PC-9 (cell line): ENCODE measurements around the gene CNTFR. TPM values are rescaled to one million over a fixed set of nuclear protein-coding genes. Genes with fewer than 3 reads are reported as not detected.
A peak's percentile ranks its signal among the peaks of the same experiment; 100 is the strongest.

Experiments
- BruUV-seq: library from RNA; stranded (reverse); fragments of 400-500 nt; replicated peaks from 2 replicates; lab custom pipeline; 2021; lab: Mats Ljungman, UMichigan
- CTCF ChIA-PET: fragments of 300-600 bp; sonication (Branson Sonifier 250); formaldehyde crosslinking; loops from one replicate; lab custom pipeline; 2022; ENCODE audit warnings: antibody characterized with exemption; lab: Charles Lee
- POLR2A ChIA-PET: fragments of 300-600 bp; sonication (Branson Sonifier 250); formaldehyde crosslinking; loops from one replicate; lab custom pipeline; 2022; ENCODE audit warnings: antibody characterized with exemption; ENCODE audit not compliant: unreplicated experiment; lab: Charles Lee
- DNase-seq, 2 experiments: peaks; one replicate each; pipeline versions ENCODE4 v3.0.0 to v3.0.0-alpha.2; 2015 to 2022; ENCODE audit warnings: mixed read lengths in 1 of 2
- H2AFZ ChIP-seq: fragments of 200-600 bp; sonication (generic); 2 replicates; pipeline ENCODE4 v1.8.1; 2017; ENCODE audit warnings: antibody characterized with exemption
- H3F3A ChIP-seq: fragments of 200-600 bp; sonication (generic); 2 replicates; pipeline ENCODE4 v1.8.1; 2017; ENCODE audit warnings: antibody characterized with exemption, mild to moderate bottlenecking, low read depth; ENCODE audit not compliant: insufficient read depth
- H3K27ac ChIP-seq: fragments of 200-600 bp; sonication (generic); 2 replicates; pipeline ENCODE4 v1.6.1; 2016; ENCODE audit warnings: mixed run types
- H3K27me3 ChIP-seq: fragments of 200-600 bp; sonication (generic); 2 replicates; pipeline ENCODE4 v1.6.1; 2016; ENCODE audit warnings: low read depth, mixed run types; ENCODE audit not compliant: insufficient read depth
- H3K36me3 ChIP-seq: fragments of 200-600 bp; sonication (generic); 2 replicates; pipeline ENCODE4 v1.6.1; 2016; ENCODE audit warnings: low read depth, mixed run types
- H3K4me1 ChIP-seq: fragments of 200-600 bp; sonication (generic); replicated peaks from 2 replicates; pipeline ENCODE4 v1.6.1; 2016; ENCODE audit warnings: mixed run types; ENCODE audit not compliant: insufficient read depth
- H3K4me2 ChIP-seq: fragments of 200-600 bp; sonication (generic); 2 replicates; pipeline ENCODE4 v1.6.1; 2017; ENCODE audit warnings: mixed run types
- H3K4me3 ChIP-seq: fragments of 200-600 bp; sonication (generic); 2 replicates; pipeline ENCODE4 v1.6.1; 2016; ENCODE audit warnings: mixed run types
- H3K79me2 ChIP-seq: fragments of 200-600 bp; sonication (generic); 2 replicates; pipeline ENCODE4 v1.6.1; 2017; ENCODE audit warnings: low read depth, mixed run types
- H3K9me2 ChIP-seq: fragments of 200-600 bp; sonication (generic); 2 replicates; pipeline ENCODE4 v1.8.1; 2017; ENCODE audit warnings: mild to moderate bottlenecking; ENCODE audit not compliant: insufficient read depth
- H3K9me3 ChIP-seq: fragments of 200-600 bp; sonication (generic); 2 replicates; pipeline ENCODE4 v1.8.1; 2016; ENCODE audit warnings: low read depth; ENCODE audit not compliant: insufficient read depth
- H4K20me1 ChIP-seq: fragments of 200-600 bp; sonication (generic); 2 replicates; pipeline ENCODE4 v1.8.1; 2017; ENCODE audit not compliant: insufficient read depth
- EZH2 ChIP-seq: fragments of 200-600 bp; sonication (generic); IDR thresholded peaks from 2 replicates; pipeline ENCODE4 v1.8.0; 2017; ENCODE audit warnings: antibody characterized with exemption, low read depth
- intact Hi-C: fragments of 100-400 bp; cut with micrococcal nuclease; formaldehyde crosslinking; loops from one replicate; pipeline ENCODE4 v1.10.0; 2022; ENCODE audit not compliant: unreplicated experiment
- total RNA-seq: library from RNA; stranded (reverse); gene quantifications from 2 replicates; pipeline ENCODE4 v1.2.3, GENCODE V29; 2021
- TF ChIP-seq, protein P1 (sequence below): fragments of 200-600 bp; sonication (generic); conservative IDR thresholded peaks from 2 replicates; pipeline ENCODE4 v1.6.1; 2017; ENCODE audit warnings: mixed run types, antibody characterized with exemption, mild to moderate bottlenecking, moderate library complexity

The CNTFR gene
- total RNA-seq, 1 experiment from 2014 or later: not detected

- Histone ChIP-seq H3K4me3 (peak within 1 kb of the TSS; percentile 82), H2AFZ (peak within 1 kb of the TSS; percentile 89), H3K9me3 (no peaks in the 10 kb centered on the region), H3K27ac (no peak within 1 kb of the TSS), H4K20me1 (no peaks in the 10 kb centered on the region), H3K4me1 (peaks cover 14% of the 10 kb centered on the region), H3K36me3 (no peaks in the 10 kb centered on the region), H3K4me2 (peak within 1 kb of the TSS; percentile 90), H3F3A (peaks cover 10% of the 10 kb centered on the region; the same call in 1 of the 2 replicates), H3K27me3 (no peaks in the 10 kb centered on the region), H3K9me2 (no peaks in the 10 kb centered on the region), H3K79me2 (peaks cover 18% of the 10 kb centered on the region)
- POLR2A ChIA-PET: interaction anchor here (0.5 to 0.7 kb wide), 3 partner anchors 29 to 206 kb away, joined by 3 to 4 read pairs (median 4); no protein-coding TSS in a partner anchor
- no TSS peak for BruUV-seq
- TF ChIP-seq, protein P1, sequence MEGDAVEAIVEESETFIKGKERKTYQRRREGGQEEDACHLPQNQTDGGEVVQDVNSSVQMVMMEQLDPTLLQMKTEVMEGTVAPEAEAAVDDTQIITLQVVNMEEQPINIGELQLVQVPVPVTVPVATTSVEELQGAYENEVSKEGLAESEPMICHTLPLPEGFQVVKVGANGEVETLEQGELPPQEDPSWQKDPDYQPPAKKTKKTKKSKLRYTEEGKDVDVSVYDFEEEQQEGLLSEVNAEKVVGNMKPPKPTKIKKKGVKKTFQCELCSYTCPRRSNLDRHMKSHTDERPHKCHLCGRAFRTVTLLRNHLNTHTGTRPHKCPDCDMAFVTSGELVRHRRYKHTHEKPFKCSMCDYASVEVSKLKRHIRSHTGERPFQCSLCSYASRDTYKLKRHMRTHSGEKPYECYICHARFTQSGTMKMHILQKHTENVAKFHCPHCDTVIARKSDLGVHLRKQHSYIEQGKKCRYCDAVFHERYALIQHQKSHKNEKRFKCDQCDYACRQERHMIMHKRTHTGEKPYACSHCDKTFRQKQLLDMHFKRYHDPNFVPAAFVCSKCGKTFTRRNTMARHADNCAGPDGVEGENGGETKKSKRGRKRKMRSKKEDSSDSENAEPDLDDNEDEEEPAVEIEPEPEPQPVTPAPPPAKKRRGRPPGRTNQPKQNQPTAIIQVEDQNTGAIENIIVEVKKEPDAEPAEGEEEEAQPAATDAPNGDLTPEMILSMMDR: no peak
- DNase-seq: peak; percentile 72 to 89
- intact Hi-C loops: loop anchor here (2.0 kb wide), 1 partner anchor 65 kb away; no protein-coding TSS in a partner anchor
- CTCF ChIA-PET: interaction anchor here (0.5 to 0.6 kb wide), 2 partner anchors 50 to 55 kb away, joined by 3 to 10 read pairs; no protein-coding TSS in a partner anchor
These were observed 48.0 kb upstream of the CNTFR start, which contains the start of gene SIGMAR1 for GRCh38 chr9:34637356-34638137. Gene SIGMAR1 (minus strand): TSS chr9:34637787. CDS start chr9:34637697, 90 bp downstream.

GRCh38 chr9:34636791-34637355 is 47.3 kb upstream of the CNTFR start:
- Histone ChIP-seq H3K27me3 (no peaks in the 10 kb centered on the region), H2AFZ (peak overlapping the region; percentile 89), H3K4me1 (peaks cover 14% of the 10 kb centered on the region), H3K9me3 (no peaks in the 10 kb centered on the region), H3F3A (peaks cover 10% of the 10 kb centered on the region; the same call in 1 of the 2 replicates), H3K4me3 (peak overlapping the region; percentile 82), H3K9me2 (no peaks in the 10 kb centered on the region), H4K20me1 (no peaks in the 10 kb centered on the region), H3K4me2 (peak overlapping the region; percentile 90), H3K27ac (no peak overlapping the region), H3K79me2 (peaks cover 18% of the 10 kb centered on the region), H3K36me3 (no peaks in the 10 kb centered on the region)
- TF ChIP-seq EZH2: no peak
- TF ChIP-seq, protein P1: no peak
- ChIA-PET POLR2A (no interaction called here), CTCF (interaction anchor here (0.5 to 0.6 kb wide), 2 partner anchors 49 to 58 kb away, joined by 3 read pairs; no protein-coding TSS in a partner anchor)
- intact Hi-C loops: loop anchor here (2.0 kb wide), 1 partner anchor 66 kb away; no protein-coding TSS in a partner anchor
- no TSS peak for BruUV-seq
- no peak for DNase-seq

- H3K27me3 ChIP-seq: no peaks in the 10 kb centered on the region
- no peak overlapping the region for H3K27ac ChIP-seq
- ChIA-PET CTCF (interaction anchor here (0.6 kb wide), 1 partner anchor 795 kb away, joined by 3 read pairs; no protein-coding TSS in a partner anchor), POLR2A (no interaction called here)
- peaks cover 9% of the 10 kb centered on the region; the same call in 1 of the 2 replicates for H3K4me1 ChIP-seq
- no peak for DNase-seq
- no peaks in the 10 kb centered on the region for H4K20me1 ChIP-seq
- TF ChIP-seq, protein P1: no peak
- TF ChIP-seq EZH2: no peak
- intact Hi-C loops: loop anchor here (2.0 kb wide), 1 partner anchor 23 kb away; the partner anchor contains the start of gene RPP25L
- peak overlapping the region; percentile 90; the same call in 1 of the 2 replicates for H3K4me2 ChIP-seq
- H3F3A ChIP-seq: peaks cover 5% of the 10 kb centered on the region; the same call in 1 of the 2 replicates
- no peaks in the 10 kb centered on the region for H3K9me3 ChIP-seq
- no peaks in the 10 kb centered on the region for H3K9me2 ChIP-seq
- no peak overlapping the region for H2AFZ ChIP-seq
- no peaks in the 10 kb centered on the region for H3K36me3 ChIP-seq
- H3K4me3 ChIP-seq: no peak overlapping the region
- H3K79me2 ChIP-seq: peaks cover 18% of the 10 kb centered on the region
- no TSS peak for BruUV-seq
These were observed 46.0 kb upstream of the CNTFR start for GRCh38 chr9:34635556-34635955.
